Suprapubic skin (tissue), 4 donors: ENCODE data around the gene CD300A. TPM values are rescaled to one million over a fixed set of nuclear protein-coding genes. Genes with fewer than 3 reads are reported as not detected.

Experiments used
- DNase-seq, 2 donors: peaks; one replicate each; pipeline ENCODE4 v3.0.0-alpha.2; 2019; ENCODE audit warnings: low spot score in 2 of 2
- H3K27ac ChIP-seq: fragments of 200-600 bp; sonication (generic); one replicate; pipeline ENCODE4 v1.5.1; 2019
- H3K27me3 ChIP-seq: fragments of 200-600 bp; sonication (generic); one replicate; pipeline ENCODE4 v1.5.1; 2019
- H3K36me3 ChIP-seq: fragments of 200-600 bp; sonication (generic); one replicate; pipeline ENCODE4 v1.5.1; 2019
- H3K4me1 ChIP-seq: fragments of 200-600 bp; sonication (generic); one replicate; pipeline ENCODE4 v1.5.1; 2019
- H3K4me3 ChIP-seq: fragments of 200-600 bp; sonication (generic); one replicate; pipeline ENCODE4 v1.5.1; 2019; ENCODE audit warnings: mild to moderate bottlenecking
- H3K9me3 ChIP-seq: fragments of 200-600 bp; sonication (generic); one replicate; pipeline ENCODE4 v1.5.1; 2019
- EP300 ChIP-seq: sonication (generic); formaldehyde crosslinking; IDR thresholded peaks from one replicate; pipeline ENCODE4 v1.6.1; 2017; ENCODE audit warnings: antibody characterized with exemption
- POLR2A ChIP-seq, 2 donors: fragments of 450-650 bp; IDR thresholded peaks; one replicate each; pipeline ENCODE4 v1.6.1; 2017; ENCODE audit warnings: antibody characterized with exemption in 2 of 2, mild to moderate bottlenecking in 2 of 2, moderate library complexity in 2 of 2
- POLR2AphosphoS5 ChIP-seq, 3 donors: sonication (generic); formaldehyde crosslinking; IDR thresholded peaks; one replicate each; pipeline ENCODE4 v1.6.1; 2017; ENCODE audit warnings: antibody characterized with exemption in 3 of 3
- WGBS: methylation state at CpG from one replicate; pipeline ENCODE4 v1.1.5; 2018; 5-methylcytosine and 5-hydroxymethylcytosine counted together
- total RNA-seq, 4 donors: library from RNA; depleted of rRNA; stranded (reverse); fragments of >200 nt; gene quantifications; one replicate each; pipeline ENCODE4 v1.1.0, GENCODE V29; 2016
- TF ChIP-seq, protein P1 (sequence below), 2 donors: fragments of 200-600 bp in 1 of 2; fragments of 450-650 bp in 1 of 2; sonication (generic) in 1 of 2; IDR thresholded peaks; one replicate each; pipeline ENCODE4 v1.5.1; 2016 to 2019; ENCODE audit warnings: antibody characterized with exemption in 2 of 2, mild to moderate bottlenecking in 1 of 2, moderate library complexity in 1 of 2

Gene CD300A
- total RNA-seq, 4 donors from 2014 or later: 1.4 to 6.3 (median 2.9) TPM

- no peak for TF ChIP-seq EP300
- TF ChIP-seq POLR2A (IDR thresholded peaks at IDR 0.05): no peak
- no peak for TF ChIP-seq POLR2AphosphoS5 (IDR thresholded peaks at IDR 0.05)
- TF ChIP-seq, protein P1, sequence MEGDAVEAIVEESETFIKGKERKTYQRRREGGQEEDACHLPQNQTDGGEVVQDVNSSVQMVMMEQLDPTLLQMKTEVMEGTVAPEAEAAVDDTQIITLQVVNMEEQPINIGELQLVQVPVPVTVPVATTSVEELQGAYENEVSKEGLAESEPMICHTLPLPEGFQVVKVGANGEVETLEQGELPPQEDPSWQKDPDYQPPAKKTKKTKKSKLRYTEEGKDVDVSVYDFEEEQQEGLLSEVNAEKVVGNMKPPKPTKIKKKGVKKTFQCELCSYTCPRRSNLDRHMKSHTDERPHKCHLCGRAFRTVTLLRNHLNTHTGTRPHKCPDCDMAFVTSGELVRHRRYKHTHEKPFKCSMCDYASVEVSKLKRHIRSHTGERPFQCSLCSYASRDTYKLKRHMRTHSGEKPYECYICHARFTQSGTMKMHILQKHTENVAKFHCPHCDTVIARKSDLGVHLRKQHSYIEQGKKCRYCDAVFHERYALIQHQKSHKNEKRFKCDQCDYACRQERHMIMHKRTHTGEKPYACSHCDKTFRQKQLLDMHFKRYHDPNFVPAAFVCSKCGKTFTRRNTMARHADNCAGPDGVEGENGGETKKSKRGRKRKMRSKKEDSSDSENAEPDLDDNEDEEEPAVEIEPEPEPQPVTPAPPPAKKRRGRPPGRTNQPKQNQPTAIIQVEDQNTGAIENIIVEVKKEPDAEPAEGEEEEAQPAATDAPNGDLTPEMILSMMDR (IDR thresholded peaks at IDR 0.05): no peak
- peak overlapping the region; percentile 83 for H3K27ac ChIP-seq
Measured at GRCh38 chr17:74442291-74442669, 24.2 kb upstream of the CD300A start.

DNA sequence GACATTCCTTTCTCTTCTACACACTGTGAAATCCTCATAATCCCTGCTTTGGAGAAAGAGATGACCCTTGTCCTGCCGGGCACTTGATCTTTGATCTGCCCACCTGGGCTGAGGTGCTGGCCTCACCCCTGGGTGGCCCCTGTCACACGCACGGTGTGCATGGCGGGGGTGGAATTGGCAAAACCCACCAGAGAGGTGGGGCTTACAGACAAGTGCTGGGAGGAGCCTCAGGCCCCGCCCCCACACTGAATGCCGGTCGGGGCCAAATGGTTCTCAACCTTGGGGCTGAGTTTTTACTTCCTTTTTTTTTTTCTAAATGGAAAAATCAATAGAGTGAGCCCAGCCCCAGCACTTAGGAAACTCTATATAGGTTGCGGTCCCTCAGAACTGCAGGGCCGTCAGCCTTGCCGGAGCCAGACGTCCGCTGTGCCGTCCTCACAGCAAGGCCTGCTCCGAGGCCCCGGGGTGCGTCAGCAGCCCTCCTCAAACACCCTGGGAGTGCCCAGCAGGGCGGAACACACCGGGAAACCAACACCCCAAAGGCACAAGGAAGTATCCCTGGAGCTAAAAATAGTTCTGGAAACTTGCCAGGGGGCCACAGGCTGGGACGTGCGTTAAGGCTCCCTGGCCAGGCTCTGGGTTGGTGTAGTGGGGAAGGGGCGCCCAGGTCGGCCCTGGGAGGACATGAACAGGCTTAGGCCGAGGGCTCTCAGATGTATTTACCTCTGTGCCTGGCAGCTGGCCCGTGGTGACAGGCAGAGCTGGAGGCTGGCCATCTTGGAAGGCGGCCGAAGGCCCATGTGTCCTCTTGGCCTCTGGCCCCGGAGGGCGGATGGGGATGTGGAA is 23.5 kb upstream of the CD300A start:
- Histone ChIP-seq H3K27me3 (no peaks in the 10 kb centered on the region), H3K4me1 (peaks cover 47% of the 10 kb centered on the region), H3K27ac (peak overlapping the region; percentile 83), H3K36me3 (peaks cover 15% of the 10 kb centered on the region), H3K4me3 (peak overlapping the region; percentile 30), H3K9me3 (no peaks in the 10 kb centered on the region)
- DNase-seq: peak; percentile 83 to 90
- peak in 1 of 3 donors; percentile 22 for TF ChIP-seq POLR2AphosphoS5 (IDR thresholded peaks at IDR 0.05)
- no peak for TF ChIP-seq EP300
- TF ChIP-seq, protein P1 (IDR thresholded peaks at IDR 0.05): no peak
- WGBS: 12% methylated on average over 17 of the region's 28 CpGs

More at GRCh38 chr17:74442291-74442669, 24.2 kb upstream of the CD300A start:
- H3K27me3 ChIP-seq: no peaks in the 10 kb centered on the region
- H3K4me3 ChIP-seq: peak overlapping the region; percentile 30
- 82% methylated on average over 6 of the region's 6 CpGs for WGBS
- peaks cover 47% of the 10 kb centered on the region for H3K4me1 ChIP-seq
- H3K36me3 ChIP-seq: peaks cover 15% of the 10 kb centered on the region
- DNase-seq: no peak
- no peaks in the 10 kb centered on the region for H3K9me3 ChIP-seq

DNA sequence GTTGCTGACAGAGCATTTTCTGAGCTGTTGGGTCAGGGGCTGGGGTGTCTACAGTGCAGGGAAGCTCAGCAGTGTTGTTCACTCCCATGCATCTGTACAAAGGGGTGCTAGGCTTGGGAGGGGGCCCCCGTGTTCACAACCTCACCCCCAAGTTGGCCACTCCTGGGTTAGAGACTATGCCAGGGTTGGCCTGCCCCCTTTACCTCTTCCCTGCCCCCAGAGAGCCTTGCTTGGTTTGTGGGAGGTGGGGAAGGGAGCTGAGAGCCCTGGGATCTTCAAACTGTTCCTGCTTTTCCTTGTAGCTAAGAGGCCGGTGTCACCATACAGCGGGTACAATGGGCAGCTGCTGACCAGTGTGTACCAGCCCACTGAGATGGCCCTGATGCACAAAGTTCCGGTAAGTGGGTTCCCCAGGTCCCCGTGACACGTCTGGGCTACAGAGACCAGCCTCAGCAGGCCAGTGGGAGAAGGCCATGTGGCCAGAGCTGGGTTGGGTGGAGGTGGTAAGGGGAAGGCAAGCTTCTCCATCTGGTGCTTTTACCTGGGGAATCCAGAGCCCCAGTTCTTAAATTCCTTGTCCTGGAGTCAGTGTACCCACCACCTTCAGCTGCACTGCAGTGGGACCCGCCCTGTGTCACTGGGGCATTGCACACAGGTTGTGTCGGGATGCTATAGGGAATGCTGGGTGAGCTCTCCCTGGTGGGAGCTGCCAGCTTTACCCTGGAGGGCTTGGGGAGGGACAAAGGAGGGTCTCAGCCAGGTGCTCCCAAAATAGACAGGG is 22.7 kb upstream of the CD300A start:
- Histone ChIP-seq H3K4me3 (peak overlapping the region; percentile 30), H3K27ac (peak overlapping the region; percentile 83), H3K9me3 (no peaks in the 10 kb centered on the region), H3K4me1 (peaks cover 47% of the 10 kb centered on the region), H3K27me3 (no peaks in the 10 kb centered on the region), H3K36me3 (peaks cover 15% of the 10 kb centered on the region)
- no peak for TF ChIP-seq POLR2A (IDR thresholded peaks at IDR 0.05)
- TF ChIP-seq, protein P1 (IDR thresholded peaks at IDR 0.05): no peak
- TF ChIP-seq POLR2AphosphoS5 (IDR thresholded peaks at IDR 0.05): no peak
- no peak for TF ChIP-seq EP300
- no peak for DNase-seq
- WGBS: 48% methylated on average over 3 of the region's 8 CpGs

DNA sequence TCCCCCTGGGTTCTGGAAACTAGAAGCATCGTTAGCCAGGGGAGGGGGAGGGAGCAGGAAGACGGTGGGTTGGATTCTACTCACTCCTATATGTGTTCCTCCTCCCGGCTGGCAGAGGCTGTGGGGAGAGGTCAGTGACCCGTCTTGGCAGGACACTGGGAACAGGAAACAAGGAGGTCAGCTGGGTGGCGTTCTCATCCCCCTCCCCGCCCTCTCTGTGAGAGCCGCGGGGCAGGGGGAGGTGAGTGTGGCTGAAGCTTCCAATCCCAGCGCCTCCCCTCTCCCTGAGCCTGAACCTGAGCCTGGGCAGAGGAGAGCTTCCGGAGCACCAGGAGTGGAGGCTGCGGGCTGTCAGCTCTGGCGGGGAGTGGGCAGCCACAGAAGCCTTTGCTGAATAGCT is 22.0 kb upstream of the CD300A start:
- H3K27ac ChIP-seq: peak overlapping the region; percentile 83
- no peaks in the 10 kb centered on the region for H3K9me3 ChIP-seq
- peaks cover 47% of the 10 kb centered on the region for H3K4me1 ChIP-seq
- no peaks in the 10 kb centered on the region for H3K27me3 ChIP-seq
- DNase-seq: no peak
- TF ChIP-seq EP300: no peak
- TF ChIP-seq POLR2A (IDR thresholded peaks at IDR 0.05): no peak
- TF ChIP-seq POLR2AphosphoS5 (IDR thresholded peaks at IDR 0.05): no peak
- TF ChIP-seq, protein P1 (IDR thresholded peaks at IDR 0.05): no peak
- H3K4me3 ChIP-seq: no peak overlapping the region
- WGBS: 41% methylated on average over 3 of the region's 12 CpGs
- H3K36me3 ChIP-seq: peaks cover 15% of the 10 kb centered on the region

GRCh38 chr17:74445158-74445557 is 21.3 kb upstream of the CD300A start:
- H3K36me3 ChIP-seq: peaks cover 8% of the 10 kb centered on the region

More at GRCh38 chr17:74445158-74445557, 21.3 kb upstream of the CD300A start:
- H3K27me3 ChIP-seq: no peaks in the 10 kb centered on the region
- H3K4me3 ChIP-seq: no peak overlapping the region
- TF ChIP-seq, protein P1 (IDR thresholded peaks at IDR 0.05): no peak
- TF ChIP-seq EP300: no peak
- no peak for TF ChIP-seq POLR2A (IDR thresholded peaks at IDR 0.05)
- no peak for TF ChIP-seq POLR2AphosphoS5 (IDR thresholded peaks at IDR 0.05)
- 78% methylated on average over 7 of the region's 7 CpGs for WGBS
- no peaks in the 10 kb centered on the region for H3K9me3 ChIP-seq
- no peak overlapping the region for H3K27ac ChIP-seq
- peaks cover 47% of the 10 kb centered on the region for H3K4me1 ChIP-seq
- no peak for DNase-seq
